ENCODE measurements around the gene HYI.
"Not testable (repeated sequence)": the region's sequence is repeated elsewhere in the genome, so short reads cannot be mapped to it uniquely, and the experiment has no call there.

Gene HYI

GRCh38 chr1:43464681-43465504 lies 11.2 kb upstream of the HYI start:
- ATAC-seq, result no peak

GRCh38 chr1:43463479-43463878 lies 9.7 kb upstream of the HYI start:
- ATAC-seq, result no peak

- ATAC-seq, result peak in 1 of 2 donors; percentile 13
Observed at GRCh38 chr1:43460988-43461693, 7.4 kb upstream of the HYI start.

GRCh38 chr1:43458379-43458778 lies 4.6 kb upstream of the HYI start:
- not testable (repeated sequence) for ATAC-seq

- ATAC-seq, result no peak
Observed at GRCh38 chr1:43455213-43455889, 1.6 kb upstream of the HYI start.

- ATAC-seq, result peak; percentile 83 to 84
Observed at GRCh38 chr1:43454270-43455011, 710 bp upstream of the HYI start.

GRCh38 chr1:43452789-43453441 lies 816 bp downstream of the HYI start:
- no peak for ATAC-seq

- no peak for ATAC-seq
Observed at GRCh38 chr1:43451701-43452532, 1.8 kb downstream of the HYI start.

- no peak for ATAC-seq
Observed at GRCh38 chr1:43451157-43451591, 2.6 kb downstream of the HYI start.

GRCh38 chr1:43450251-43450941 lies 3.3 kb downstream of the HYI start:
- no peak for ATAC-seq

GRCh38 chr1:43449708-43450069 lies 4.0 kb downstream of the HYI start:
- ATAC-seq, result no peak

GRCh38 chr1:43448955-43449707 lies 4.6 kb downstream of the HYI start:
- no peak for ATAC-seq

- ATAC-seq, result no peak
Observed at GRCh38 chr1:43447891-43448708, 5.6 kb downstream of the HYI start.

- ATAC-seq, result no peak
Observed at GRCh38 chr1:43446881-43447835, 6.6 kb downstream of the HYI start.

- no peak for ATAC-seq
Observed at GRCh38 chr1:43446388-43446740, 7.4 kb downstream of the HYI start.

- no peak for ATAC-seq
Observed at GRCh38 chr1:43445606-43446387, 7.9 kb downstream of the HYI start.

- no peak for ATAC-seq
Observed at GRCh38 chr1:43444836-43445235, 8.9 kb downstream of the HYI start.
